ENCODE measurements around the gene SLC13A4.
"Not testable (repeated sequence)": the region's sequence is repeated elsewhere in the genome, so short reads cannot be mapped to it uniquely, and the experiment has no call there.

The SLC13A4 gene

DNA sequence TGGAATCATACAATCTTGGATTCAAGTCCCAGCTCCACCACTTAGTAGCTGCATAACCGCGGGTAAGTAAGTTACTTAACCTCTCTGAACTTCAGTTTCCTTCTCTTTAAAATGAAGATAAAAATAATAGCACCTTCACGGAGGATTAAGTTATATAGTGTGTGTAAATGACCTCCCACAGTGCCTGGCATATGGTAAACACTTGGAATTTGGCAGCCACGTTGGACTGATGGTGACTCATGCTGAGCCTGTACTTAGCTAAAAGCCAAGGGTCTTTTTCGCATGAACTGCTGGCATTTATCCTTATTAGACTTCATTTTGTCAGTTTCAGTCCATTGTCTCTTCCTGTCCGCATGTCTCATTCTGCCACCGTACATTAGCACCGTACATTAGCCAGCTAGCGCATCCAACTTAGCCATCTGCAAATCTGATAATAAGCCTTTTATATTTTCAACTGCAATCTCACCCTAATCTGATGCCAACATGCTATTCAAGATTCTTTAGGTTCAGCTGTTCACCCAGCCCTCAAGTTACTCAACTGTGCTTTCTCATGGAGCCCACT is 11.2 kb downstream of the SLC13A4 start:
- no peak for DNase-seq

DNA sequence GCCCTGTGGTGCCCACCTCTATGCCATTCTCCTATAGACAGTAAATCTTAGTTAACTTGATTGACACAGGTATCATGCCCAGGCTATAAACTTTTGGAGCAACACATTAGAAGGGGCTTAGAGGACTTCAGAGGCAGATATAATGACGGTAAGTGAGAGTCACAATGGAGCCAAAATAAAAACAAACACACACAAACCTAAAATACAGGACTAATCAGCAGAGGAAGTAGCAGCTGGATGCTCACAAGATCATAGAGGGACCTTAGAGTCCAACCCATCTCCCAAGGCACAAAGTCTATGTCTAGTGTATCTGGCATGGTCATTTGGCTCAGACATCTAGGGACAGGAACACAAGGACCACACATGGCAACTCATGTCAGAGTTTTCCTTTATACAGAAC is 12.3 kb downstream of the SLC13A4 start:
- DNase-seq = no peak

DNA sequence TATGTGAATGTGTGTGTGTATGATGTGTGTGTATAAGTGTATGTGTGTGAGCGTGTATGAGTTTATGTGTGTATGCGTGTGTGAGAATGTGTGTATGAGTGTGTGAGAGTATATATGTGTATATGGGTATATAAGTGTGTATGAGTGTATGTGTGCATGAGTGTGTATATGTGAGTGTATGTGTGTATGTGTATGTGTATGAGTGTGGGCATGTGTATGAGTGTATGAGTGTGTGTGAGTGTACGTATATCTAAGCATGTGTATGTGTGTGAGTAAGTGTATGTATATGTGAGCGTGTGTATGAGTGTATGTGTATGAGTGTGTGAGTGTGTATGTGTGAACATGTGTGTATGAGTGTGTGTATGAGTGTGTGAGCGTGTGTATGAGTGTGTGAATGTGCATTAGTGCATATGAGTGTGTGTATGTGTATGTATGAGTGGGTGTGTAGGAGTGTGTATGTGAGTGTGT is 12.9 kb downstream of the SLC13A4 start:
- no peak for DNase-seq

DNA sequence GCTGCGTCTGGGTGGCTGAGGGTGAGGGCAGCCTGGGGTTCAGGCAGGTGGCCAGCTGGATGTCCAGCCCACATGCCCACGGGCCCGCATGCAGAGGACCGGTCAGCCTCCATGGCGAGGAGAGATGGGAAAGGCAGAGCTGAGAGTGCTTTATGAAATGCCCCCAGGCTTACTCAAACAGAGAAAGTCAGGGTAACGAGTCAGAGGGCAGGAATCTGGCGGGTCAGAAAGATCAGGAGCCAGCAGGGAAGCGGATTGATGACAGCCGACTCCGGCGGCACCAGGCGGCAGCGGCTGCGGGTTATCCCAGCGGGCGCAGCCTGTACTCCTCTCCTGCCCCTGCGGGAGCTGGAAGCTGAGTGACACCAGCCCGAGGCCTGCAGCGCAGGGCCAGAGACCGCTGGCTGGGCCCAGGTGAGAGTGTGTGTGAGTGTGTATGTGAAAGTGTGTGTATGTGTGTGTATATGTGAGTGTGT is 13.4 kb downstream of the SLC13A4 start:
- no peak for DNase-seq

DNA sequence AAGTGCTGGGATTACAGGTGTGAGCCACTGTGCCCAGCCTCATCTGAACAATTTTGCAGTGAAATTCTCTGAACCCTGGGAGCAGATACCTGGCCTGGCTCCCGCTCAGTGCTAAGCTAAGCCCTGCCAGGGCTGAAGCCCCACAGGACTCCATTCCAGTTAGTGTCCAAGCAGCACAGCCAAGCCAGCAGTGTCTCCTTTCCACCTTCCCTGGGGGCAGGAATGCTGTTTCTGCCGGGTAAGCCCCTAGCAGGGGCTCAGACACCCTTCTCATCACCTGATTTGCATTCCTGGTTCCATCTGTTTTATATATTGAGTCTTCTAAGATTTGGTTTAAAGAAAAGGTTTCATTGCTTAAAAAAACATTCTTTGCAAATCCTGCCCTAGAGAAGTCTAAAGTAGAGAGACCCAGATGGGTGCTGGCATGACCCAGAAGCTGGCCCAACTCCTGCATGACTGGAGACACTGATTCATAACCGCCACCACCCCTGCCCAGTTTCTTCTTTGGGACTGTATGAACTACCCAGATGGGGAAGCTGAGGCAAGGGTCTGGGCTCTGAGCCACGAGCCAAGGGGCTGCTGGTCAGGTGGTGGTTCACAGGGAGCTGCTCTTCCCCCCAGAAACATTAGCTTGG is 14.0 kb downstream of the SLC13A4 start:
- no peak for DNase-seq

DNA sequence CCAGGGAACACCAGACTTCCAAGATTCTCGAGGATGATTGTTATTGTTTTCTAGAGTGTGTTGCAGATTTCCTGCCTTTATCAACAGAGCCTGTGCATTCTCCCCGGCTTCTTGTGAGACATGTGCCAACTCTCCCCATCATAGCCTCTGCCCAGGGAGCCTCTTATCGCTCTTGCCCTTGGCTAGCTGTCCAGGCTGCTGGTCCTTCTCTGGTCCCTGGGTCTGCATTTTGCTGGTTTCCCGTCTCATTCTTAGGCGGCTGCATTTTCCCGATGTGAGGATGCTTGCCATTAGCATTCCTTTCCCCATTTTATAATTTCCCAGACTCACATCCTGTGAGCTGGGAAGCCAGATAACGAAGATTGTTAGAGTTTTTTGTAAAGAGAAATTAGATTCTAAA is 15.2 kb downstream of the SLC13A4 start:
- DNase-seq = no peak

DNA sequence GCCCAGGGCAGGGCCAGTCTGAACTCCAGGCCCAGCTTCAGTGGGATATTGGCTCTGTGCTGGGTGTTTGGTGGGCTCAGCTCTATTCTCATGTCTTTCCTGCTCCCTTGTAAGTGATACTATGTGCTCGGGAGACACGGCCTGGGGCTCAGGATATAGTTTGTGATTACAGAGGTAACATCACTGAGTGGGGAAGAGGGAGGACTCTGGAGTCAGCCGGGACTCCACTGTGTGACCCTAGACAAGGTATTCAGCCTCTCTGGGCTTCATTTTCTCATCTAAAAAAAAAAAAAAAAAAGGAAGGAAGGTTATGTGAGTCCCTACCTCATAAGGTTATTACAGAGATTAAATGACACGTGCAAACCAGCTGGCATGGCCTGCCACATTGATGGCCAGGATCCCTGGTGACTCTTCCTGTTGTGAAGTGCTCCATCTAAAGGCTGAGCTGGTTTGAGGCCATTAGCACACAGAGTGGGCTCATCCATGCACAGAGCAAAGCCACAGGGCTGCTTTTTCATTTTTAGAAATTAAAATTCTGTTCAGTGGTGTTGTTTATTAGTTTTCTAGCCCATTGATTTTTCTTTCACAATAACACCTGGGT is 15.7 kb downstream of the SLC13A4 start:
- no peak for DNase-seq

DNA sequence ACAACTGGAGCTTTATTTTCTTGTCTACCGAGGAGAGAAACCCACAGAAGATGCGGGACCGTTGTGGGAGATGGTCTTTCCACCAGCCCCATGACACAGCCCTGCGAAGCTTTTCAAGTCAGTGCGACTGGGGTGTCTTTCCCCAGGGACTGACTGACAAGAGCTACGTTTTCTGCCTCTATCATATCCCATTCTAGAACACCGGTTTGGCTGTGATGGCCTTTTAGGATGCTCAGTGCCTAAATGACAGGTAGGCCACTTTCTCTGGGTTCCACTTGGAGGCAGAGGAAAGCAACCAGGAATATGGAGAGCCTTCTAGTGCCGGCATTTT is 16.9 kb downstream of the SLC13A4 start:
- no peak for DNase-seq

DNA sequence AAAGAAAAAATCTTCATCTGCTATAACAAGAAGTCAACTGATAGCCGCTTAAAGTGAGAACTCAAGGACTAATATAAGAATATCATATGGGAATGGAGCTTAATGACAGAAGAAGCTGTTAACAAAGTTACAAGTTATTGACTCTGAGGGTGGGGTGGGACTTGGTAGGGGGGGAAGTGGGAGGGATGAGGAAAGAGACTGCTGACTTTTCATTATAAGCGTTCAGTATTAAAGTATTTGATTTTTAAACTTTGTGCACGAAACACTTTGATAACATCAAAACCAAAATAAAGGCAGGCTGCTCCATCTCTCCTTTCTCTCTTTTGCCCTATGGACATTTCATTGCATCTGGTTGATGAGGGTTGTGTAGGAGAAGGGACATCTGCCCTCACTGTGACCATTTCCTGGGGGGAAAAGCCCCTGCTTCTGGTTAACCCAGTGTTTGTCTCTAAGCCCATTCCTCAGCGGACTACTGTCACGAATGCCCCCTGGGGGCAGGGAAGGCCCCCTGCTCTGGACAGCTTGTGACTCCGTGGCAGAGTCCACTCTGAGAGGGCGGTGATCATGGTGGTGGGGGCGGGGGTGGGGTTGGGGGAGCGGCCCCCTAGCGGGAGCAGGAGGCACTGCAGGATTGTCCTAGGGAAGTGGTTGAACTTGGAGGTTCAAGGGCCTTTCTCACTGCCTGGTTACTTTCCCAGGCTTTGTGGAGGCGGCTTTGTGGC is 17.4 kb downstream of the SLC13A4 start:
- no peak for DNase-seq

DNA sequence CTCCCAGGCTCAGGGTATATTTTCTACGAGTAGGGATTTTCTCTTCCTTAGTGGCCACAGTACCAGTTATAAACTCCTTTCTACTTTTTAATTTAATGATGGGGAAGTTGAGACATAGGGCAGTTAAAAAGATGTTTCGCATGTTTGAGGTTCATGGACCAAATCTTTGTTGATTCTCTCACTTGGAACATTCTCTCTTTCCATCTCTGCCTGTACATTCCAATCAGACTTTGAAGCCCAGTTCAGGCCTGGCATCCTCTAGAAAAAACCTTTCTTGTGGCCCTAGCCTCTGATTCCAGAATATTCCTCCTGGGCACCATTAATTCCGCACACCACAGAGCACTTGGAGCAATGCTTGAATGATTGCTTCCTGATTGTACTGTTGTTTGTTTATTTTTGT is 18.5 kb downstream of the SLC13A4 start:
- DNase-seq = no peak

DNA sequence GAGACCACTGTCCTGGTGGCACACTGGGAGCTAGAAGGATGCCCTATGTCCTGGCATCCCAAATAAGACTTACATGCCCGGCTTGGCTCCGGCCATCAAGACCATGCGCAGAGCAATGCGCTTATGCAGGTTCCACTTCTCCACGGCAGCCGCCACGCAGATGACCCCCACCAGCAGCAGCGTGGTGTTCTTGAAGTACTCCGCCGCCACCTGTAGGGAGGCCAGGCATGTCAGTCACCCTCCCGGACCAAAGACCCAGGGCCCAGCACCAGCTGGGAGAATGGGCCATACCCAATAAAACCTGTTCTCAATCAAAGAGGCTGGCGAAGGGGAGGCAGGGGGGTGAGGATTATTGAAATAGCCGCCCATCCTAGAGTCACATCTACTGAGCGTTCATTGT is 19.9 kb downstream of the SLC13A4 start:
- DNase-seq = no peak

DNA sequence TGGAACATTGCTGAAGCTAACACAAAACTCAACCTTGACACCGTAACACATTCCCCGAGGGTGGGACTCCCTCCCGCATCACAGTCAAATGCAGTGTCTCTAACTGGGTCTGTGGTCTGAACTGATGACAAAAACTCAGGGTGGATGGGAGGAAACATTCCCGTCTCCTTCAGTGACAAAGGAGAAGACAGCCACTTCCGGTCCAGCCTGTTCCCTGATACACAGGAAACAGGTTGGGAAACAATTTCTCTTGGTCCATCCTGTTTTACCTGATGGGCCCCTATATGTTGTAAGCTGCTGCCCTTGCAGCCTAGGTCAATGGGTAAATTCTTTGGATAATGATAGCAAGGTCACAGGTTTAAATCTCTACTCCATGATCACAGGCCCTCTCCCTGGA is 20.4 kb downstream of the SLC13A4 start:
- no peak for DNase-seq

DNA sequence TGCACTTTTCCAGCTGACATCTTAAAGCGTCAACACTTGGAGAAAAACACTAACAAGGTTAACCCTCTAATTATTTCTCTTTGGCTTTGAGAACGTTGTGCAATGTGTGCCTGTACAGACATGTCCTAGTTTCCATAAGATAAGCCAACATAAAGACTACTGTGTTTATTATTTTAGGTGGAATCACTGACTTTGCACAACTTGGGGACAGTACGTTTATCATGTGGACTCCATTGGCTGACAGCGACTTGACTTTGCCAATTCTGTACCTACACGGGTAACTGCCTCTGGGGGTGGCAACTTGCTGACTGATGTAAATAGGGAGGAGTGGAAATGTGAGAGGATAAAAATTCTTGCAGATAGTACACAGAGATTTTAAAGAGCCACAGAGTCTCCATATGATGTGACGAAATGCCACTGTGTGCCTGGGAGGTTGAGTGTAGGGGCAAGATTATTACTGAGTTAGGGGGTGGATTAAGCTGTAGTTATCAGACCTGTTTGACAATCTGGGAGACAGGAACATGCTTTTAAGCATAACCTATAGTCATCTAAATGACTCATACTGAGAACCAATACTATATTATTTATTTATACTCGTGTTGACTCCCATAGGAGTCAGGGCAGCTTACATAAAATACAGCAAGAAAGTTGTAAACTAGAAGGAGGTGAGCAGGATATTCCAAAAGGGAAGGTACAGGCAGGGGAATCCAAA is 21.0 kb downstream of the SLC13A4 start:
- DNase-seq = no peak

DNA sequence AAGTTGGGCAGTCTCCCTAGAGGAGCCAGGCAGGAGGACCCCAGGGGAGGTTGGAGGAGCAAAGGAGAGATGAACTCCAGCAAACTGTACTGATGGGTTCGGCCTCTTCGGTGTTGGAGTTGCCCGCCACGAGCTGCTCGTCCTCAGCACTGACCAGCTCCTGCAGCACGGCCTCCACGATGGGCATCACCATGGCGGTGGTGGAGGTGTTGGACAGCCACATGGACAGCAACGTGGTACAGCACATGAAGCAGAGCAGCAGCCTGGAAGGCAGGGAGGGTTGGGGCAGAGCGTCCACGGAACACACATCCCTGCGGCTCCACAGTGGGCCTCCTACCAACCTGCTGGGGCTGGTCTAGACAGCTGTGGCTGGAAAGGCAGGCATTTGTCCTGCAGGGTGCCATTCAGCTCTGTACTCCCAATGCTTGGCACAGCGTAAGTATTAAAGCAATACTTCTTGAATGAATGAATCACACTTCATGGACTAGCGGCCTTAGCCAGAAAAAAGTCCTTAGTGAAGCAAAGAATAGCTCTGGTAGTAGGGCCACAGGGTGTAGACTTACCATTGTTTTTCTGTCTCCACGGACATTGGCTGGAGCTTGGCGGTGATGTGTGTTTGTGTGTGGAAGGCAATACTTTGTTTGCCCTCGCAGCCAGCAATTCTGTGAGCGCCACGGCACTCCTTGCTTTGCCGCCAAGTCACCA is 21.8 kb downstream of the SLC13A4 start:
- DNase-seq = no peak

DNA sequence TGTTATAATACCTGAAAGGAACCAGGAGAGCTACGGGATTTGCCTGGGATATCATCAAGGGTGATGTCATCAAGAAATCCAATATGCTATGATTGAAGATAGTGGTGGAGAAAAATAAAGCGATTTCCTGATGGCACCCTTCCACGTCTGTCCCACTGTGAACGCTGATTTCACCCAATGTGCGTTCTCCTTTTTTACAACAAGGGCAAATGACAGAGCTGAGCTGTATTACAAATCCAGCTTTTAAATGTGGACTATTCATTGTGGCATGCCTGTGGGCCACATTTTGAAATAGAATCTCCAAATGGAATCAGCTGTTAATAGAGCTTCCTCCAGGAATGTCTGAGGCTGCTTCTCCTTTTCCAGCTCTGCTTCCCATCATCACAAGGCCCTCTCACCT is 23.3 kb downstream of the SLC13A4 start:
- no peak for DNase-seq

DNA sequence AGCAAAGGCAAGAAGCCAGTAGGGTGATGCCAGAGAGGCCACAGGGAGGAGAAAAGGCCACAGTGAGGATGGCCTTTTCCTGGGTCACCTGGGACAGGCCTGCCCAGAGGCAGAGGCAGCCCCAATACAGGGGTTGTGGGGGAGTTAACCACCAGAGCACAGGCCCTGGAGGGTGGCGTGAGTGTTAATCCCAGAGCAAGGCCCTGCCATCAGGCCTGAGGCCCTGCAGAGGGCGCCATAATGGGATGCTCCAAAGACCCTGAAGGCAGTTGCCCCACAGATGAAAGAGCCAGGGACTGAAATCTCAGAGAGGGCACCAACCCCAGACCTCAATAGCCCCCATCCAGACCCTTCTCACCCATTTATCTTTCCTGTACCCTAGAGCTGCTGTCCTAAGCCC is 23.9 kb downstream of the SLC13A4 start:
- no peak for DNase-seq

DNA sequence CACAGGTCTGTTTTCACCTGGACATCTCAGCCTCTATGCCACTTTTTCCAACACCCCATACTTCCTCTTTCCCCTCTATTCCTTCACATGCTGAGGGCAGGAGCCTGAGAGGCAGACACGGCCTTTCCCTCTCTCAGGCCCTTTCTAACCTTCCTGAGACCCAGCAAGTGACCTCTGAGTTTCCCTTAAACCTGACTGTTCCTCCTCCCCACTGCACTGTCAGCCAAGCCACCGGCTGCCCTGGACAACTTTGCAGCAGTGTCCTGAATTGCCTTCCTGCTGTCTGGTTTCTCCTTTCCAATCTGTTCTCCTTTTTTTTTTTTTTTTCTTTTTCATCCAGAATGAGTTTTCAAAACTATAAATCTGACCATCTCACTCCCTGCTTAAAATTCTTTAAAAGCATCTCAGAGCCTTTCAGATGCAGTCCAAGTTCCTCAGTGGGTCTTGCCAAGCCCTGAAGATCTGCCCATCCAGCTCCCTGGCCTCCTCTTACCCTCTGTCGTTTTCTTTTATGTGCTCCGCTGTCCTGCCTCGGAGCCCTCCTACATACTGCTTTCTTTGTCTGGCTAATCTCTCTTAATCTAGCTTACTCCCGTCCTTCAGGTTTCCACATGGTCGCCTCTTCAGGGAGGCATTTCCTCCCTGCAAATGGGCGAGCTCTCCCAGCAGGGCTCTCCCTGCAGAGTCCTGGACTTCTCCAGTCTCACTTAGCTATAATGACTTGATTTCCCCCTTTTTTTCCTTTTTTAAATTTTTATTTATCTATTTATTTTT is 30.5 kb downstream of the SLC13A4 start:
- no peak for DNase-seq

DNA sequence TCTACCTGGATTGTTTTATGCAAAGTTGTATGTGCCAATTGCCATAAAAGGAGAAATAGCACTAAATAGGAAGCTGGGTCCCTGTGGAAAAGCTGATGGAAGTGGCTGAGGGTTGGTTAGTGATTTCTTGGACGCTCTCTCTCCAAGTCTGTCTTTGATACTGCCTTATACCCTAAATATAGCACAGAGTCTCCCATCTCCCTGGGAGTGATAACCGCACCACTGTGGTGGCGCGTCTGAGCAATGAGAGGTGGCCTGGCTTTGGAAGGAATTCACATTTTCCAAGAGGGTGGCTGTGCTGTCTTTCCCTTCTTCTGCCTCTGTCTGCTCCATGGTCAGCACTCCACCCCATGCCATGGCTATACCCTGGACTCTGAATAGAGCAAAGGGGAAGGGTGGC is 34.4 kb downstream of the SLC13A4 start:
- DNase-seq = no peak

DNA sequence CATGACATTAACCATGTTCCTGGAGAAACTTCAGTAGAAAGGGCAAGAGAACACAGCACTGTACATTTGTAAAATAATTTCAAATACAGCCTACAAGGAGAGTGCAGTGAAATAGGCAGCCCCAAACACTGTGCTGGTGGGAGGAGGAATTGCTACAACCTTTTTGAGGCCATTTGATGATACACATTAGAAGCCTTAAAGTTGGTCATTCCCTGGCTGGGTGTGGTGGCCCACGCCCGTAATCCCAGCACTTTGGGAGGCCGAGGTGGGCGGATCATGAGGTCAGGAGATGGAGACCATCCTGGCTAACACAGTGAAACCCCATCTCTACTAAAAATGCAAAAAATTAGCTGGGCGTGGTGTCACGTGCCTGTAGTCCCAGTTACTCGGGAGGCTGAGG is 35.4 kb downstream of the SLC13A4 start:
- DNase-seq = not testable (repeated sequence)

DNA sequence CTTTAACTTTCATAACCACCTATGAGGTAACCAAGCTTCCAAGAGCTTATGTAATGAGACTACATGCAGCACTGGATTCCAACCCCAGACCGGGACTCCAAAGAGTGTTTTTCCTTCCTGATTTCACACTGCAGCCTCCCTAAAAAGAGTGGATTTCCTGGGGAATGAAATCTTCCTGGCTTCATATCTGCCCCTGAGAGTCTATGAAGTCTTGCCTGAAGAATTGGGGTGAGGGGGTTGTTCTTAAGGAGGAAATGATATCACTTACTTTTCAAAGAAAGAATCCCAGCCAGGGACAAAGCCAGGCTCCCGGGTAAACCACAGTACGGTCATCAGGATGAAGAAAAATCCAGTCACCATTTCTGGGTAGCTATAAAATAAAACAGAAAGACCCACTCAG is 35.9 kb downstream of the SLC13A4 start:
- no peak for DNase-seq

DNA sequence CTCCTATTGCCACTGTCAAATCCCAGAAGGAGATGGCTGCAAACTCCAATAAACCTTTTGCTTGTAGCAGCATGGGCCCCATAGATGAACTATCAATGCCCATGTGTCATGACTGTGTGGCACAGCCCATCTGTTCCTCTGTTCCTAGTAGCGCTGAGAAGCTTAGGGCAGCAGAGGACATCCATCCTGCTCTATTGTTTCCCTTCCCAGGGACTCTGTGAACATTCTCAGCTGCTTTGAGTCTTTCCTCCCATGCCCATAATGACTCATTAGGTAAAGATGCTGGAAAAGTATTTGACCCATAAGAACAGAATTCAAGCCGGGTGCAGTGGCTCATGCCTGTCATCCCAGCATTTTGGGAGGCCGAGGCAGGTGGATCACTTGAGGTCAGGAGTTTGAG is 37.4 kb downstream of the SLC13A4 start:
- no peak for DNase-seq

DNA sequence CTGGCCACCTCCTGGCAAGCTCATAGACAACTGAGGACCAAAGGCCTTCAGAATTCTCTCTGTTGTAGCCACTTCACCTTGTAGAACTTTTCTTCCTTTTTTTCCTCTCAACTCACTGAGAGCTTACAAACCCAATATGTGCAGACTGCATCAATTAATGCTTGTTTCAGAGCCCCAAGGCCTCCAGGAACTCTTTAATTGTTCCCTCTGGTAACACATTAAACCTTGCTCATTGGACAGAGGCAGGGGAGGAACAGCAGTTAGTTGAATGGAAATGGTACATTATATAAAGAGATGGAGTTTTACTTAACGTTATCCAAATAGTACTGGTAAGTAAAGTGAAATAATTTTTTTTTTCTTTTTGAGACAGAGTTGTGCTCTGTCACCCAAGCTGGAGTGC is 40.5 kb downstream of the SLC13A4 start:
- DNase-seq = no peak
